ENCODE measurements around the gene GUCY1A1.

Gene GUCY1A1

DNA sequence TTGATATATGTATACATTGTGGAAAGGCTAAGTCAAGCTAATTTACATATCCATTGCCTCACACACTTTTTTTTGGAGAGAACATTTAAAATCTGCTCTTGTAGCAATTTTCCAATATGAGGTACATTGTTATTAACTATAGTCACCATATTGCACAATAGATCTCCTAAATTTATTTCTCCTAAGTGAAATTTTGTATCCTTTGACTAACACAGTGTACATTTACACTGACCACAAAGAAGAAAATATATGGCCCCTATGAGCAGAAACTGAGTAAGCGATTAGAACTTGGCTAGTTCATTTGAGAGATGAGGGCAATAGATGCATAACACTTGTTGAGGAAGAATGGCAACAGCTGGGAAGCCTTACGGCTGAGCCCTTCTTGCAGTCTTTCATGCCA is 71.9 kb downstream of the GUCY1A1 start:
- H3K4me3 ChIP-seq (ENCODE audit: low read depth, low read length) = no peak overlapping the region
- TF ChIP-seq, protein P1, sequence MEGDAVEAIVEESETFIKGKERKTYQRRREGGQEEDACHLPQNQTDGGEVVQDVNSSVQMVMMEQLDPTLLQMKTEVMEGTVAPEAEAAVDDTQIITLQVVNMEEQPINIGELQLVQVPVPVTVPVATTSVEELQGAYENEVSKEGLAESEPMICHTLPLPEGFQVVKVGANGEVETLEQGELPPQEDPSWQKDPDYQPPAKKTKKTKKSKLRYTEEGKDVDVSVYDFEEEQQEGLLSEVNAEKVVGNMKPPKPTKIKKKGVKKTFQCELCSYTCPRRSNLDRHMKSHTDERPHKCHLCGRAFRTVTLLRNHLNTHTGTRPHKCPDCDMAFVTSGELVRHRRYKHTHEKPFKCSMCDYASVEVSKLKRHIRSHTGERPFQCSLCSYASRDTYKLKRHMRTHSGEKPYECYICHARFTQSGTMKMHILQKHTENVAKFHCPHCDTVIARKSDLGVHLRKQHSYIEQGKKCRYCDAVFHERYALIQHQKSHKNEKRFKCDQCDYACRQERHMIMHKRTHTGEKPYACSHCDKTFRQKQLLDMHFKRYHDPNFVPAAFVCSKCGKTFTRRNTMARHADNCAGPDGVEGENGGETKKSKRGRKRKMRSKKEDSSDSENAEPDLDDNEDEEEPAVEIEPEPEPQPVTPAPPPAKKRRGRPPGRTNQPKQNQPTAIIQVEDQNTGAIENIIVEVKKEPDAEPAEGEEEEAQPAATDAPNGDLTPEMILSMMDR (IDR thresholded peaks at IDR 0.05; ENCODE audit: low read depth, low read length, missing control alignments) = no peak
- in situ Hi-C loops (cut with HindIII; ENCODE audit: low sequenced_read_pairs) = no loop called here
- DNase-seq (ENCODE audit: low read depth) = no peak

DNA sequence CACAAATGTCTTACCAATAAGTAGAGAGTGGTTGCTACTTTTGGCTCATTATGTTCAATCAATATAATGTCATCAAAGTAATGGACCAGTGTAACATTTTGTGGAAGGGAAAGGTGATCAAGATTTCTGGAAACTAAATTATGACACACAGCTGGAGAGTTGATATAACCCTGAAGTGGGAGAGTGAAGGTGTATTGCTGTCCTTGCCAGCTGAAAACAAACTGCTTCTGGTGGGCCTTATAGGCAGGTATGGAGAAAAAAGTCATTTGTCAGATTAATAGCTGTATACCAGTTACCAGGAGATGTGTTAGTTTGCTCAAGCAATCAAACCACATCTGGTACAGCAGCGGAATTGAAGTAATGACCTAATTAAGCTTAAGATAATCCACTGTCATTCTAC is 74.9 kb downstream of the GUCY1A1 start:
- DNase-seq (ENCODE audit: low read depth) = no peak
- H3K4me3 ChIP-seq (ENCODE audit: low read depth, low read length) = no peak overlapping the region
- in situ Hi-C loops (cut with HindIII; ENCODE audit: low sequenced_read_pairs) = no loop called here
- TF ChIP-seq, protein P1 (IDR thresholded peaks at IDR 0.05; ENCODE audit: low read depth, low read length, missing control alignments) = no peak

DNA sequence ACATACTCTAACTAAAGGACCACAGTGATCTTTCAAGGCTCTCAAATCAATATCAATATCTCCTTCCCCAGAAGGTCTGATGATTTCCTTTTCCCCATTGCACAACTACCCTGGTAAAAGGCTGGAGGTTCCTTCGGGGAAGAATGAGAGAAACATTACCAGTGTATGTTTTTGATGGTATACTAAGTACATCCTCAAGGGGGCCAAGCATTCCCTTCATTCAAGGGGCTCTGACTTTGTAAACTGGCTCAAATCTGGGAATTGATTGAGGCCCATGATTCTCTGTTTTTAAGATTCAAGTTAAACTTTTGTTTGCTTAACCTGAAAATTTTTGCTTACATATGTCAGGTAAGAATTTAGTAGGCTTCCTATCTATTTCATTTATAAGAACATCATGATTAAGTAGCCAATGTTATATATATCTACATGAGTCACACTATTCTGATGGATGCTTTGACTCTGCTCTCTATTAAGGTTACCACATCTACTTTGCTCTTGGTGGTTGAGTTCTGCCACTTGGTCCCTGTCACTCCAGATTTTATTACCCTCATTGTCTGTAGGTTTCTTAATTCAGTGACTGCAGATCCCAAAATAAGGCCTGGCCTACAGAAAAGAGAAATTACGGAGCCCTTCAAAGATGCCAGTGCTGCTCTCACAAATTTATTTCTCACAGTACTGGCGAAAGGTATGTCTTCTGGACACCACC is 75.8 kb downstream of the GUCY1A1 start:
- TF ChIP-seq, protein P1 (IDR thresholded peaks at IDR 0.05; ENCODE audit: low read depth, low read length, missing control alignments) = peak; percentile 9
- in situ Hi-C loops (cut with HindIII; ENCODE audit: low sequenced_read_pairs) = no loop called here
- H3K4me3 ChIP-seq (ENCODE audit: low read depth, low read length) = no peak overlapping the region
- no peak for DNase-seq (ENCODE audit: low read depth)

DNA sequence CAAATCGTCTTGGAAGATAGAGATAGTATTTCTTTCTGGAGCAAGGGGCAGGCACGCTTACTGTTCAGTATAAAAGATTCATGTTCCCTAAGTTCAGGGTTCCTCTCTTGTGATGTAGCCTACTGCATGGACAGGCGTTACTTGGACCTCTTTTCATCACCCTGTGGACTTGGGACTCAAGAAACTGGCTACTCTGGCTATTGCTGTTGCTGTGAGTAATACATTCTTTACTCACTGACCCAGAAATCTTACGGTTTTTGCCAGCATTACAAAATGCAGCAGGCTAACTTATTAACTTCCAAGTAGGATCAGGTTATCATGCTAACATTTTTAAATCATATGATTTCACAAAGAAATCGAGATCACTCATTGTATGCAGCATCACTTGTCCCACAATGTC is 79.3 kb downstream of the GUCY1A1 start:
- no peak overlapping the region for H3K4me3 ChIP-seq (ENCODE audit: low read depth, low read length)
- no peak for DNase-seq (ENCODE audit: low read depth)
- TF ChIP-seq, protein P1 (IDR thresholded peaks at IDR 0.05; ENCODE audit: low read depth, low read length, missing control alignments) = no peak
- in situ Hi-C loops (cut with HindIII; ENCODE audit: low sequenced_read_pairs) = no loop called here

DNA sequence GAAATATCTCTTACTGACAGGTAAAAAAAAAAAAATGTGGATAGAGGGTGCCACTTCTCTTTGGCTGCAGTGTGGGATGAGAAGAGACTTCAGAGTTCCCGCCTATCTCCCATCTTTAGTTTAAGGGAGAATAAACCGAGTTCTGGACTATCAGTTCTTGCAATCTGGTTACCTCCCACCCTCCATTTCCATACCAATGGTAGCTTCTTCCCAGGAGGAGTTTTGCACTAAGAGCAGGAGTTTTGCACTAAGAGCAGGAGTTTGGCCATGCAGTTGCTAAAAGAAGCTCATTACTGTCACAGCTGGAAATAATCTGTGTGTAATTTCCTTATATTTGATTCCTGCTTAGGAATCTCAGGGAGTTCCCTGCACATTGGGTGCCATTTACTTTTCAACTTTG is 81.4 kb downstream of the GUCY1A1 start:
- DNase-seq (ENCODE audit: low read depth) = no peak
- in situ Hi-C loops (cut with HindIII; ENCODE audit: low sequenced_read_pairs) = no loop called here
- no peak overlapping the region for H3K4me3 ChIP-seq (ENCODE audit: low read depth, low read length)
- TF ChIP-seq, protein P1 (IDR thresholded peaks at IDR 0.05; ENCODE audit: low read depth, low read length, missing control alignments) = no peak

DNA sequence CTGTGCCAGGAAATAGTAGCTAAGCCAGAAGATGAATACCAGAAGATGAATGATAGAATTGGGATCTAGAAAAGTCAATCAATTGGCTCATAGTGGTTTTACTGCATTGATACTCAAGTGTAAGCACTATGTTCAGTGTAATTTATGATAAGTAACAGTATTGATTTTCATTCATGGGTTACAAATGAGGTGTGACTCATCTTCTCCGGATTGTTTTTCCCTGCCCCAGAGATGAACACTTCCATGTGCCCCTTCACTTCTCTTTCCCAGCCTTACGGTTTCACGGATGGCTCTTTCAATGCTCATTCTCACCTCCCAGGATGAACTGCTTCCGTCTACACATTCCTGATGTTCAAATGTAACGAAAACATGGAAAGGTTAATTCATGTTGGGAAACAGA is 82.4 kb downstream of the GUCY1A1 start:
- TF ChIP-seq, protein P1 (IDR thresholded peaks at IDR 0.05; ENCODE audit: low read depth, low read length, missing control alignments) = no peak
- in situ Hi-C loops (cut with HindIII; ENCODE audit: low sequenced_read_pairs) = no loop called here
- H3K4me3 ChIP-seq (ENCODE audit: low read depth, low read length) = no peak overlapping the region
- DNase-seq (ENCODE audit: low read depth) = no peak

All from astrocyte of the cerebellum (primary cell).